Measurements from ENCODE around the gene RNF112. TPM values are rescaled to one million over a fixed set of nuclear protein-coding genes. Genes with fewer than 3 reads are reported as not detected.
A peak's percentile ranks its signal among the peaks of the same experiment; 100 is the strongest.
"Not testable (repeated sequence)": the region's sequence is repeated elsewhere in the genome, so short reads cannot be mapped to it uniquely, and the experiment has no call there.

RNF112 gene
- total RNA-seq, 1 experiment from 2014 or later: not detected

DNA sequence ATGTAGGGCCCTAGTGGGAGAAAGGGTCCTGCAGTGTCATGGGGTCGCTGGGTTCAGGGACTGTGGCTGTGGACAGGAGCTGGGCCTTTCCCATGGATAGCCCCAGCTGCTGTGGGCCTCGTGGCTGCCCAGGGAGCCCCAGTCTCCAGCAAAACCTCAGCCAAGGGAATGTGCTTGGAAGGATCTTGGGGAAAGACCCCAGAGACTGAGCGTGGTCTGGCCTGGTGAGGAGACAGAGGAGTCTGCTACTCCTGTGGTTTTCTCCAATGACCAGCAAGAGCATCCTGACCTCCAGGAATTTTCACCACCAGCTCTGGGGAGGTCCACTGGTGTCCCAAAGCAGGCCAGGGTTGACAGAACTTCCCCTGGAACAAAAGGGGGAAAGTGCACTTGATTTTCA is 42.3 kb downstream of the RNF112 start:
- in situ Hi-C loops (cut with HindIII; ENCODE audit: low pct_unique_long_range_greater_than_20kb, low sequenced_read_pairs): no loop called here
- DNase-seq (ENCODE audit: low read depth, low spot score): no peak

DNA sequence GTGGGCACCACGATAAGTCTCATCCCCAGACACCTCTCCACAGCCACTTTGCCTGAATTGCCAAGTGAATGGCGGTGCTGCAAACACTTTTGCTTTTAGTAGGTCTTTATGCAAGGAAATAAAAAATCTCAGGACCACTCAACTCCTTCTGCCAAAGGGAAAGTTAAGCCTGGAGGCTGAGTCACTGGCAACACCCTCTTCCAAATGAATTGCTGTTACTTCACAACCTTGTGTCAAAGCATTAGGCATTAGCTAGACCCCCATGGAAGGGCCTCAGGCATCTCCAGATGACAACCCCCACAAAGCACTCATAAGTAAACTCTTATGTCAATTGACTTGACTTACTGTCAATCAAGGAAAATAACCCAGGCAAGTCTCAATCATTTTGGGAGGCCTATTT is 43.0 kb downstream of the RNF112 start:
- no peak for DNase-seq (ENCODE audit: low read depth, low spot score)
- in situ Hi-C loops (cut with HindIII; ENCODE audit: low pct_unique_long_range_greater_than_20kb, low sequenced_read_pairs): no loop called here

DNA sequence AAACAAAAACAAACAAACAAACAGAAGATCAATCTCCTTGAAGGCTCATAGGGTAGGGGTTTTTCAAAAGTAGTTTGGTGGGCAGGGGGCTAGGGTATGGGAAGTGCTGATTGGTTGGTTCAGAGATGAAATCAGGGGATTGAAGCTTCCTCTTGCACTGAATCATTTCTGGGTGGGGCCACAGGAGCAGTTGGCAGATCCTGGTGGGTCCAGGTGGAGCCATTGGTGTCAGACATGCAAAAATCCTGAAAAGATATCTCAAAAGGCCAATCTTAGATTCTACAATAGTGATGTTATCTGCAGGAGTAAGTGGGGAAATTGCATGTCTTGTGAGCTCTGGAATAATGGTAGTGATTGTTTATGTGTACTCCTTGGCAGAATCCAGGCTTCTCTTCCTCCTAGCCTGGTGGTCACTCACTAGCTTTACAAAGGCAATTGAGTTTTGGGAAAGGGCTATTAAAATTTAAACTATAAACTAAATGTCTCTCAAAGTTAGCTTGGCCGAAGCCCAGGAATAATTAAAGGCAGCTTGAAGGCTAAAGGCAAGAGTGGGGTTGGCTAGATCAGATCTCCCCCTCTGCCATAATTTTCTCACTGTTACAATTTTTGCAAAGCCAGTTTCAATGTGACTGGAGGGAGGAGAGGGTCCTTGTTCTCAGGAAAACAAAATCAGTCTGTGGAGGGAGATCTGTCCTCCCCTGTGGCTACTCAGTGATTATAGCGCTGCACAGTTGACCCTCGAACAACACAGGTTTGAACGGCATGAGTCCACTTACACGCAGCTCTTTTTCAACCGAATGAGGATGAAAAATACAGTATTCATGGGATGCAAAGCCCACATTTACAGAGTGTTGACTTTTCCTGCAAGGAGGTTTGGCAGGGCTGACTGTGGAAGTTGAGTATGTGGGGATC is 45.2 kb downstream of the RNF112 start:
- in situ Hi-C loops (cut with HindIII; ENCODE audit: low pct_unique_long_range_greater_than_20kb, low sequenced_read_pairs): no loop called here
- peak; percentile 76 for DNase-seq (ENCODE audit: low read depth, low spot score)

DNA sequence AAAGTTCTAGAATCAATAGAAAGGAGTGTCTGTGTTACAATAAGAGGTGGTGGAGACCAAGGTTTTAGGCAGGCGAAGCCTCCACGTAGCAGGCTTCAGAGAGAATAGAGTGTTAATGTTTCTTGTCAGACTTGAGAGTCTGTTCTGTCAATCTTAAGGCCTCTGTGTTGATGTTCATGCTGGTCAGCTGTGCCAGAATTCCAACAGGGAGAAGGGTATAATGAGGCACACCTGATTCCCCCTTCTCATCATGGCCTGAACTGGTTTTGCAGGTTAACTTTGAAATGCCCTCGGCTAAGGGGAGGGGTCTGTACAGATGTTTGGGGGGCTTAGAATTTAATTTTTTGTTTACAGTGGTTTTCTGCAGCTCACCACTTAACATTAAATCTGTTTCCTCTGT is 46.0 kb downstream of the RNF112 start:
- in situ Hi-C loops (cut with HindIII; ENCODE audit: low pct_unique_long_range_greater_than_20kb, low sequenced_read_pairs): no loop called here

DNA sequence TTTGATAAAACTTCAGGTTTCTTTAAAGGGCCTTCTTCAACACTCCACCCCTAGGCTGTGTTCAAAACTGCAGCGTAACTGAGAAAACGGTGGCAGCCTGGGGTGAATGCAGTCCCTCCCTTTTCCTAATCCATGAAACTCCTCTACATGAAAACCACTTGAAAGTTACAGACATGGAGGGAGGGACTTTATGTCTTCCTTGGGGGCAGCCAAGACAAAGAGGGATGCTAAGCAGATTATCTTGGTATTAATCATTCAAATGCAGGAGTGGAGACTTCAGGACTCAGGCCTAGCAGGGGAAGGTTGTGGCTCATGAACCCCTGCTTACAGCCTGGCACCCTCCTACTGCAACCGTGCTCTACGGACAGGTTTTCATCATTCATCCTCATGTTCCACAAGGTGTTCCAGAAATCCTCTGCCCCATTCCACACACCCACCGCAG is 46.8 kb downstream of the RNF112 start:
- in situ Hi-C loops (cut with HindIII; ENCODE audit: low pct_unique_long_range_greater_than_20kb, low sequenced_read_pairs): no loop called here
- DNase-seq (ENCODE audit: low read depth, low spot score): no peak

More for the DNA sequence above, 46.0 kb downstream of the RNF112 start:
- DNase-seq (ENCODE audit: low read depth, low spot score): no peak

GRCh38 chr17:19458481-19458880 is 47.4 kb downstream of the RNF112 start:
- in situ Hi-C loops (cut with HindIII; ENCODE audit: low pct_unique_long_range_greater_than_20kb, low sequenced_read_pairs); DNase-seq (ENCODE audit: low read depth, low spot score): not testable (repeated sequence)

GRCh38 chr17:19459018-19459655 is 48.1 kb downstream of the RNF112 start:
- in situ Hi-C loops (cut with HindIII; ENCODE audit: low pct_unique_long_range_greater_than_20kb, low sequenced_read_pairs): not testable (repeated sequence)

GRCh38 chr17:19460700-19461099 is 49.7 kb downstream of the RNF112 start:
- no peak for DNase-seq (ENCODE audit: low read depth, low spot score)
- in situ Hi-C loops (cut with HindIII; ENCODE audit: low pct_unique_long_range_greater_than_20kb, low sequenced_read_pairs): no loop called here

More at GRCh38 chr17:19459018-19459655, 48.1 kb downstream of the RNF112 start:
- not testable (repeated sequence) for DNase-seq (ENCODE audit: low read depth, low spot score)

DNA sequence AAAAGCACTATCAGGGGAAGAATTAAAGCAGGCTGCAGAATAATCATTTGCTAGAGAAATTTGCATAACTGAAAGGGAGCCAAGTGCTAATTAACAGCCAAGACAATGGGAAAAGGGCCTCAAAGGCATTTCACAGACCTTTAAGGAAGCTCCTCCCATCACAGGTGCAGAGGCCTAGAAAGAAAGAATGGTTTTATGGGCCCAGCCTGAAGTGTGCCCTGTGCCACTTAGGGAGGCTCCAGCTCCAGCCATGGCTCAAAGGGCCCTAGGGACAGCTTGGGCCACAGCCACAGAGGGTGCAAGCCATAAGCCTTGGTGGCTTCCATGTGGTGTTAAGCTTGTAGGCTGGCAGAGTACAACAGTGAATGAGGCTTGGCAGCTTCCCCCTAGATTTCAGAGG is 50.1 kb downstream of the RNF112 start:
- in situ Hi-C loops (cut with HindIII; ENCODE audit: low pct_unique_long_range_greater_than_20kb, low sequenced_read_pairs): no loop called here
- no peak for DNase-seq (ENCODE audit: low read depth, low spot score)

- in situ Hi-C loops (cut with HindIII; ENCODE audit: low pct_unique_long_range_greater_than_20kb, low sequenced_read_pairs): no loop called here
- DNase-seq (ENCODE audit: low read depth, low spot score): no peak
Observed at GRCh38 chr17:19461681-19462080, 50.6 kb downstream of the RNF112 start.

GRCh38 chr17:19462456-19463035 is 51.5 kb downstream of the RNF112 start:
- in situ Hi-C loops (cut with HindIII; ENCODE audit: low pct_unique_long_range_greater_than_20kb, low sequenced_read_pairs); DNase-seq (ENCODE audit: low read depth, low spot score): not testable (repeated sequence)

DNA sequence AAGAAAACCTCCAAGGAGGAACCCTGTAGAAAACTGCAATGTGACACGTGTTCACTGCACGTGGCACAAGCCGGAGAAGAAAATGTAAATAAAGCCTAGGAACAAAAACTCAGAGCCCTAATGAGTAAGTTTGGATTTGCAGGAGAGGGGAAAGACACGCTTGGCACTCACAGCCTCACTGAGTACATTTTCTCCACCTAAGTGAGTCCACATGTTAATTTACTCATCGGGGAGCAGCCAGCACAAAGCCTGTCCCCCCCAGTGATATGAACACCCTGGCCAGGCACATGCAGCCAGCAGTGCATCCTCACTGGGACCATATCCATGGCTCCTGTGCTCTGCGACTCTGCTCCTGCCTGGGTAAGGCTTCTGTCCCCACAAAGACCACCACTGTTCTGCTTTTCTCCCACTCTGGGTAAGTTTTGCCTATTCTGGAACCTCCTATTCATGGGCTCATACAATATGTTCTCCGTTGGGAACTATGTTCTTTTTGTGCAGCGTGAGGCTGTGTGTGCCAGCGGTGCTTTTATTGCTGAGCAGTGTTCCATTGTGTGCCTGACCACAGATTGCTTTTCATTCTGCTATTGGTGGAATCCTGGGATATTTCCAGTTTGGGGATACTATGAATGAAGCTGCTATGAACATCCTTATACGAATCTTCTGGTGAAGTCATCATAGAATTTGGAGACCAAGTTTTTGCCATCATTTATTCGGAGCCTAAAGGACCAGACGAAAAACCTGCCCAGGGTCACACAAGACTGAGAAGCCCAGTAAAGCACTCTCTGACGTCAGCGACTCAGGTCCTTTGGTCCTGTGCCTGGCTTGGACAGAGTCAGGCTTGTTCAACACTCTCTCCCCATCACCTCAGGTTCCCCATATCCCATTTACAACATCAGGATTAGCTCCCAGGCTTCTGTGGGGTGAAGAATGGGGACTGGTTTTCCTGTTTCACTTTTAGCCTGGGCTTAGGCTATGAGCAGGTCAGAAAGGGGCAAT is 53.3 kb downstream of the RNF112 start:
- peak; percentile 54 for DNase-seq (ENCODE audit: low read depth, low spot score)
- in situ Hi-C loops (cut with HindIII; ENCODE audit: low pct_unique_long_range_greater_than_20kb, low sequenced_read_pairs): no loop called here

Small RNA genes within 50 kb of the gene (small RNA-seq; reads per million reads assigned to genes)
- 0 reads per million in 2 experiments for gene RF00537

Other genes with a start within 250 kb of the RNF112 start
- 14.0 and 15.2 TPM in 2 replicates for gene EPN2, start 173.9 kb upstream of the RNF112 start, total RNA-seq (2014; rRNA removed; shearing (Covaris generic))
- 14.8 and 19.0 TPM in 2 replicates for gene B9D1, start 48.5 kb upstream of the RNF112 start, total RNA-seq (2014; rRNA removed; shearing (Covaris generic))
- 2.1 and 3.8 TPM in 2 replicates for gene MAPK7, start 32.7 kb upstream of the RNF112 start, total RNA-seq (2014; rRNA removed; shearing (Covaris generic))
- gene MFAP4, start 24.0 kb upstream of the RNF112 start, total RNA-seq (2014; rRNA removed; shearing (Covaris generic)): not detected in 2 replicates
- gene SLC47A1, start 122.6 kb downstream of the RNF112 start, total RNA-seq (2014; rRNA removed; shearing (Covaris generic)): 17.0 and 17.3 TPM in 2 replicates
- gene ALDH3A2, start 237.5 kb downstream of the RNF112 start, total RNA-seq (2014; rRNA removed; shearing (Covaris generic)): 45.2 and 46.3 TPM in 2 replicates